Measurements from ENCODE around the gene KRTAP4-8. TPM values are rescaled to one million over a fixed set of nuclear protein-coding genes. Genes with fewer than 3 reads are reported as not detected.
"Not testable (repeated sequence)": the region's sequence is repeated elsewhere in the genome, so short reads cannot be mapped to it uniquely, and the experiment has no call there.

KRTAP4-8 gene
- total RNA-seq, 1 experiment from 2014 or later = not detected

DNA sequence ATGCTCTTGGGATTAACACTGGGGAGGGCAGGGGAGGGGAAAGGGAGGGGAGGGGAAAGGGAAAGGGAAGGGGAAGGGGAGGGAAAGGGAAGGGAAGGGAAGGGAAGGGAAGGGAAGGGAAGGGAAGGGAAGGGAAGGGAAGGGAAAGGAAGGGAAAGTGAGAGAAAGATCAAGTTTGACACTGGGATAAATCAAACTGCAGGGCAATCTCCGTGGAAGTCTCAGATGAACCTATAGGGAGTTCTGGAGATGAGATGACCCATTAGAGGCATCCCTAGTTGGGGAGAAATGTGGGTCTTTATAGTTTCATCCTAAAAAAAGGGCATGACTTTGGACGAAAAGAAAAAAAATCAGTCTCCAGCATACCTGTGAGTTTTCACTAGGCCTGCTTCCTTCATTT lies 23.8 kb upstream of the KRTAP4-8 start:
- H3K79me2 ChIP-seq (ENCODE audit: low read length) = no peaks in the 10 kb centered on the region
- intact Hi-C loops (cut with micrococcal nuclease) = no loop called here
- TF ChIP-seq, protein P1, sequence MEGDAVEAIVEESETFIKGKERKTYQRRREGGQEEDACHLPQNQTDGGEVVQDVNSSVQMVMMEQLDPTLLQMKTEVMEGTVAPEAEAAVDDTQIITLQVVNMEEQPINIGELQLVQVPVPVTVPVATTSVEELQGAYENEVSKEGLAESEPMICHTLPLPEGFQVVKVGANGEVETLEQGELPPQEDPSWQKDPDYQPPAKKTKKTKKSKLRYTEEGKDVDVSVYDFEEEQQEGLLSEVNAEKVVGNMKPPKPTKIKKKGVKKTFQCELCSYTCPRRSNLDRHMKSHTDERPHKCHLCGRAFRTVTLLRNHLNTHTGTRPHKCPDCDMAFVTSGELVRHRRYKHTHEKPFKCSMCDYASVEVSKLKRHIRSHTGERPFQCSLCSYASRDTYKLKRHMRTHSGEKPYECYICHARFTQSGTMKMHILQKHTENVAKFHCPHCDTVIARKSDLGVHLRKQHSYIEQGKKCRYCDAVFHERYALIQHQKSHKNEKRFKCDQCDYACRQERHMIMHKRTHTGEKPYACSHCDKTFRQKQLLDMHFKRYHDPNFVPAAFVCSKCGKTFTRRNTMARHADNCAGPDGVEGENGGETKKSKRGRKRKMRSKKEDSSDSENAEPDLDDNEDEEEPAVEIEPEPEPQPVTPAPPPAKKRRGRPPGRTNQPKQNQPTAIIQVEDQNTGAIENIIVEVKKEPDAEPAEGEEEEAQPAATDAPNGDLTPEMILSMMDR (conservative IDR thresholded peaks at IDR 0.05; ENCODE audit: low read depth, low read length) = no peak
- TF ChIP-seq EZH2phosphoT487 (IDR thresholded peaks at IDR 0.05; ENCODE audit: borderline replicate concordance, low read length) (no peak), EZH2 (IDR thresholded peaks at IDR 0.05; ENCODE audit: low read length, unreplicated experiment) (no peak)

DNA sequence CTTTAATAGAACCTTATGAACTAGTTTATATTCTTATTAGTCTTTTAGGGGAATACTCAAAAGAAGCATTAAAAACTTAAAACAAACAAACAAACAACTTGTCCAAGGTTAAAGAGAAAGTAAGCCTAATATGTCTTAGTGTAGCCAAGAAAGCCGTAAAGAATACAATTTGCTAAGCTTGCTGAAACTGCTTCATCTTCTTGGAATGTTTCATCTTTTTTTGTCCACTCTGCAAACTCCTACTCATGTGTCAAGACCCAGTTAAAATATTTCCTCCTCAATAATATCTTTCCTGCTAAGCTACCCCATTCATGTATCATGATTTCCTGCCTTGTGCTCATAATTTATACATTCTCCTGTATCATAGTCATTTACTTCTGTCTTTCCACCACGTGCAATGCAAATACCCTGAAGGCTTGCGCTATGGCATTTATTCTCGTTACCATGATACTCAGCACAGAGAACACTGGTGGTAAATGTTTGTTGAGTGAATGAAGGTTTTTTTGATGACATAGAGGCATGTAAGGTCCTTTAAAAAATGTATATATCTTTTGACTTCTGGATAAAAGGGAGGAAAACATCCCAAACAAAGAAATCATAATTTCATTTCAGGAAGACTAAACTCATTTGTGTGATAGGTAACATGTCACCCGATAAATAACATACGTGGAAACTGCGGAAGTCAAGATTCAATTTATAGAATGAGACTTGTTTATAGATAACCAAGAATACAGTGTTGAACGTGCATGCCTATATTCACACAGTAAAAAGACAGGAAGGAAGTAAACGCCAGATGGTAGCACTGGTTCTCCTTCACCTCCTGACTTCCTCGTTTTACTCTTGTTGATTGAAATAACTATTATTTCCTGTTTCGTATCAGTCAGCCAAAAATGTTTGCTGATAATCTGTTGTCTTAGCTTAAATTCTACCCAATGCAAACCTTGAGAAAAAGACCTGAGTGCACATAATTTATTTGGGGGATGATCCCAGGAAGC lies 22.1 kb upstream of the KRTAP4-8 start:
- H3K4me3 ChIP-seq (ENCODE audit: low read length); POLR2A ChIA-PET (ENCODE audit: unreplicated experiment); H2AFZ ChIP-seq (ENCODE audit: low read length); H3K27me3 ChIP-seq (ENCODE audit: low read length); H3F3A ChIP-seq (ENCODE audit: low read length, unreplicated experiment); H3K9me2 ChIP-seq (replicated peaks; ENCODE audit: low read length); CTCF ChIA-PET; H3K4me2 ChIP-seq (ENCODE audit: low read length); BruUV-seq (replicated peaks); intact Hi-C loops (cut with micrococcal nuclease); H3K79me2 ChIP-seq (ENCODE audit: low read length); H3K9me3 ChIP-seq (ENCODE audit: low read length); H3K36me3 ChIP-seq (ENCODE audit: low read depth, low read length); H4K20me1 ChIP-seq (ENCODE audit: low read length); H3K9ac ChIP-seq (ENCODE audit: low read length): not testable (repeated sequence)
- peaks cover 10% of the 10 kb centered on the region for H3K4me1 ChIP-seq (ENCODE audit: insufficient read depth, low read length)
- peak overlapping the region; percentile 21 for H3K27ac ChIP-seq (ENCODE audit: low read length)
- peak; percentile 81 for ATAC-seq
- peak; percentile 72 for DNase-seq

More for the DNA sequence above, 23.8 kb upstream of the KRTAP4-8 start:
- H3K4me1 ChIP-seq (ENCODE audit: insufficient read depth, low read length) = peaks cover 10% of the 10 kb centered on the region
- H3K36me3 ChIP-seq (ENCODE audit: low read depth, low read length) = no peaks in the 10 kb centered on the region
- no peaks in the 10 kb centered on the region for H3F3A ChIP-seq (ENCODE audit: low read length, unreplicated experiment)
- no peak overlapping the region for H3K4me2 ChIP-seq (ENCODE audit: low read length)
- H3K4me3 ChIP-seq (ENCODE audit: low read length) = no peak overlapping the region
- POLR2A ChIA-PET (ENCODE audit: unreplicated experiment) = no interaction called here
- H3K27ac ChIP-seq (ENCODE audit: low read length) = no peak overlapping the region
- DNase-seq (no peak), ATAC-seq (no peak)
- BruUV-seq (replicated peaks) = no TSS peak
- no peaks in the 10 kb centered on the region for H4K20me1 ChIP-seq (ENCODE audit: low read length)
- CTCF ChIA-PET = no interaction called here
- H3K9me3 ChIP-seq (ENCODE audit: low read length) = no peaks in the 10 kb centered on the region
- H2AFZ ChIP-seq (ENCODE audit: low read length) = no peak overlapping the region
- no peaks in the 10 kb centered on the region for H3K9me2 ChIP-seq (replicated peaks; ENCODE audit: low read length)
- H3K9ac ChIP-seq (ENCODE audit: low read length) = no peak overlapping the region
- no peaks in the 10 kb centered on the region for H3K27me3 ChIP-seq (ENCODE audit: low read length)

DNA sequence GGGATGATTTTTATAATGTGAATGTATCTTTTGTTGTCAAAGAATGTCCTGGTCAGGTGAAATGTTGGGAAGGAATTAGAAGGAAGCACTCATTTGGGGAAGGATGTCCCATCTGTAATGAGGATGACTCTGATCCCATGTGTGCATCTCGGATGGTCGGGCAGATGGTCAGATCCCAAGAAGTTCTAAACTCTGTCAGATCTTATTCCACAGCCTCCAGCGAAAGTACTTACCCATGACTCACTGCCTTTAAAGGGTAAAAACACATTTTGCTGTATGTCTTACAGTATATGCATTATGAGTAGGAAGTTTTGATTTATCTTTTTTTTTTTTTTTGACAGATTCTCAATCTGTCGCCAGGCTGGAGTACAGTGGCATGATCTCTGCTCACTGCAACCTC lies 20.8 kb upstream of the KRTAP4-8 start:
- BruUV-seq (replicated peaks) = no TSS peak
- no peaks in the 10 kb centered on the region for H3K9me2 ChIP-seq (replicated peaks; ENCODE audit: low read length)
- H3K79me2 ChIP-seq (ENCODE audit: low read length) = no peaks in the 10 kb centered on the region
- H3K4me3 ChIP-seq (ENCODE audit: low read length) = no peak overlapping the region
- no peaks in the 10 kb centered on the region for H3K27me3 ChIP-seq (ENCODE audit: low read length)
- POLR2A ChIA-PET (ENCODE audit: unreplicated experiment) = no interaction called here
- no peak overlapping the region for H3K9ac ChIP-seq (ENCODE audit: low read length)
- 0 out of 2 replicates have a peak overlapping the region, but pooled peaks have one; percentile 40 for H2AFZ ChIP-seq (ENCODE audit: low read length)
- no peaks in the 10 kb centered on the region for H3K36me3 ChIP-seq (ENCODE audit: low read depth, low read length)
- TF ChIP-seq EZH2phosphoT487 (IDR thresholded peaks at IDR 0.05; ENCODE audit: borderline replicate concordance, low read length) = no peak
- TF ChIP-seq, protein P1 (conservative IDR thresholded peaks at IDR 0.05; ENCODE audit: low read depth, low read length) = no peak
- TF ChIP-seq EZH2 (IDR thresholded peaks at IDR 0.05; ENCODE audit: low read length, unreplicated experiment) = no peak
- peak overlapping the region; percentile 12; the same call in 1 of the 2 replicates for H3K27ac ChIP-seq (ENCODE audit: low read length)
- H4K20me1 ChIP-seq (ENCODE audit: low read length) = no peaks in the 10 kb centered on the region
- DNase-seq = peak; percentile 60
- CTCF ChIA-PET = no interaction called here
- no peak overlapping the region for H3K4me2 ChIP-seq (ENCODE audit: low read length)
- H3F3A ChIP-seq (ENCODE audit: low read length, unreplicated experiment) = no peaks in the 10 kb centered on the region
- peaks cover 10% of the 10 kb centered on the region for H3K4me1 ChIP-seq (ENCODE audit: insufficient read depth, low read length)
- no peaks in the 10 kb centered on the region for H3K9me3 ChIP-seq (ENCODE audit: low read length)
- intact Hi-C loops (cut with micrococcal nuclease) = no loop called here
- peak; percentile 79 for ATAC-seq

DNA sequence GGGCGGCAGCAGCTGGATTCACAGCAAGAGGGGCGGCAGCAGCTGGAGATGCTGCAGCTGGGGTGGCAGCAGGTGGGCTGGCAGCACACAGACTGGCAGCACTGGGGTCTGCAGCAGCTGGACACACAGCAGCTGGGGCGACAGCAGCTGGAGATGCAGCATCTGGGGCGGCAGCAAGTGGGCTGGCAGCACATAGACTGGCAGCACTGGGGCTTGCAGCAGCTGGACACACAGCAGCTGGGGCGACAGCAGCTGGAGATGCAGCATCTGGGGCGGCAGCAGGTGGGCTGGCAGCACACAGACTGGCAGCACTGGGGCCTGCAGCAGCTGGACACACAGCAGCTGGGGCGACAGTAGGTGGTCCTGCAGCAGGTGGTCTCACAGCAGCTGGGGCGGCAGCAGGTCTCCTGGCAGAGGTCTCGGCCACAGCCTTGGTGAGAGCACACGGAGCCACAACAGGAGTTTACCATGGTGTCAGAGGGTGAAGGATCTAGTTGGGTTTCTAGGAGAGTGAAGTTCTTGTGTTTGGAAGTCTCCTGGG lies 20.0 kb upstream of the KRTAP4-8 start, which contains the start of gene KRTAP4-11:
Gene KRTAP4-11 (minus strand): TSS at position 528 of the 541 bp plus-strand sequence. CDS start 58 bp downstream, at position 470.
- H3K27ac ChIP-seq (ENCODE audit: low read length) = peak within 1 kb of the TSS; percentile 12; the same call in 1 of the 2 replicates
- H3K27me3 ChIP-seq (ENCODE audit: low read length); H3K9ac ChIP-seq (ENCODE audit: low read length); H3K9me3 ChIP-seq (ENCODE audit: low read length); DNase-seq; POLR2A ChIA-PET (ENCODE audit: unreplicated experiment); H3K36me3 ChIP-seq (ENCODE audit: low read depth, low read length); H4K20me1 ChIP-seq (ENCODE audit: low read length); H3K4me2 ChIP-seq (ENCODE audit: low read length); intact Hi-C loops (cut with micrococcal nuclease); H3F3A ChIP-seq (ENCODE audit: low read length, unreplicated experiment); H3K4me3 ChIP-seq (ENCODE audit: low read length); H3K79me2 ChIP-seq (ENCODE audit: low read length); H3K9me2 ChIP-seq (replicated peaks; ENCODE audit: low read length); CTCF ChIA-PET; BruUV-seq (replicated peaks); ATAC-seq: not testable (repeated sequence)
- H2AFZ ChIP-seq (ENCODE audit: low read length) = 0 out of 2 replicates have a peak within 1 kb of the TSS, but pooled peaks have one; percentile 40
- peaks cover 10% of the 10 kb centered on the region for H3K4me1 ChIP-seq (ENCODE audit: insufficient read depth, low read length)

Data from PC-3 (cell line).